ENCODE results near the gene ZSCAN2.
A peak's percentile ranks its signal among the peaks of the same experiment; 100 is the strongest.
"Not testable (repeated sequence)": the region's sequence is repeated elsewhere in the genome, so short reads cannot be mapped to it uniquely, and the experiment has no call there.

The ZSCAN2 gene

GRCh38 chr15:84600687-84601554 lies at the start of gene ZSCAN2:
Gene ZSCAN2 (plus strand): TSS chr15:84601009. CDS start chr15:84603928, 2,919 bp downstream.
- peak; percentile 90 for DNase-seq (ENCODE audit: low read depth)

- DNase-seq (ENCODE audit: low read depth) = not testable (repeated sequence)
Measured at GRCh38 chr15:84551624-84552023, 49.2 kb upstream of the ZSCAN2 start.

GRCh38 chr15:84552896-84553295 lies 47.9 kb upstream of the ZSCAN2 start:
- DNase-seq (ENCODE audit: low read depth) = no peak

GRCh38 chr15:84556690-84557089 lies 44.1 kb upstream of the ZSCAN2 start:
- DNase-seq (ENCODE audit: low read depth) = not testable (repeated sequence)

GRCh38 chr15:84568021-84568420 lies 32.8 kb upstream of the ZSCAN2 start:
- DNase-seq (ENCODE audit: low read depth) = not testable (repeated sequence)

GRCh38 chr15:84570164-84570735 lies 30.6 kb upstream of the ZSCAN2 start:
- DNase-seq (ENCODE audit: low read depth) = no peak

- no peak for DNase-seq (ENCODE audit: low read depth)
Measured at GRCh38 chr15:84572231-84572630, 28.6 kb upstream of the ZSCAN2 start.

- DNase-seq (ENCODE audit: low read depth) = no peak
Measured at GRCh38 chr15:84575493-84575892, 25.3 kb upstream of the ZSCAN2 start.

GRCh38 chr15:84577891-84578290 lies 22.9 kb upstream of the ZSCAN2 start:
- DNase-seq (ENCODE audit: low read depth) = not testable (repeated sequence)

- not testable (repeated sequence) for DNase-seq (ENCODE audit: low read depth)
Measured at GRCh38 chr15:84579261-84579721, 21.5 kb upstream of the ZSCAN2 start.

GRCh38 chr15:84581676-84582428 lies 19.0 kb upstream of the ZSCAN2 start:
- not testable (repeated sequence) for DNase-seq (ENCODE audit: low read depth)

- DNase-seq (ENCODE audit: low read depth) = no peak
Measured at GRCh38 chr15:84582583-84583157, 18.1 kb upstream of the ZSCAN2 start.

- not testable (repeated sequence) for DNase-seq (ENCODE audit: low read depth)
Measured at GRCh38 chr15:84583921-84584320, 16.9 kb upstream of the ZSCAN2 start.

- DNase-seq (ENCODE audit: low read depth) = no peak
Measured at GRCh38 chr15:84586696-84587095, 14.1 kb upstream of the ZSCAN2 start.

- no peak for DNase-seq (ENCODE audit: low read depth)
Measured at GRCh38 chr15:84588053-84588874, 12.5 kb upstream of the ZSCAN2 start.

GRCh38 chr15:84590406-84590805 lies 10.4 kb upstream of the ZSCAN2 start:
- no peak for DNase-seq (ENCODE audit: low read depth)

GRCh38 chr15:84591815-84592214 lies 9.0 kb upstream of the ZSCAN2 start:
- no peak for DNase-seq (ENCODE audit: low read depth)

- DNase-seq (ENCODE audit: low read depth) = no peak
Measured at GRCh38 chr15:84594617-84595290, 6.1 kb upstream of the ZSCAN2 start.

- no peak for DNase-seq (ENCODE audit: low read depth)
Measured at GRCh38 chr15:84595660-84596059, 5.1 kb upstream of the ZSCAN2 start.

- DNase-seq (ENCODE audit: low read depth) = no peak
Measured at GRCh38 chr15:84597296-84597695, 3.5 kb upstream of the ZSCAN2 start.

- no peak for DNase-seq (ENCODE audit: low read depth)
Measured at GRCh38 chr15:84598250-84598649, 2.6 kb upstream of the ZSCAN2 start.
